ENCODE results near the gene PHETA2.
"Not testable (repeated sequence)": the region's sequence is repeated elsewhere in the genome, so short reads cannot be mapped to it uniquely, and the experiment has no call there.

GRCh38 chr22:42123529-42123928 is 49.5 kb downstream of the PHETA2 start:
- TF ChIP-seq CTCF (IDR thresholded peaks at IDR 0.05; ENCODE audit: poor library complexity); EZH2 (IDR thresholded peaks at IDR 0.05; ENCODE audit: borderline replicate concordance): not testable (repeated sequence)

All from hepatocyte (in vitro differentiated cells).